ENCODE data around the gene DOLPP1. TPM values are rescaled to one million over a fixed set of nuclear protein-coding genes. Genes with fewer than 3 reads are reported as not detected.
A peak's percentile ranks its signal among the peaks of the same experiment; 100 is the strongest.

The DOLPP1 gene
- total and polyA plus RNA-seq, 2 of the 13 experiments (the other 11 are each of a cell fraction or from before 2014, with no cell fraction given): 21.0 to 34.1 TPM

DNA sequence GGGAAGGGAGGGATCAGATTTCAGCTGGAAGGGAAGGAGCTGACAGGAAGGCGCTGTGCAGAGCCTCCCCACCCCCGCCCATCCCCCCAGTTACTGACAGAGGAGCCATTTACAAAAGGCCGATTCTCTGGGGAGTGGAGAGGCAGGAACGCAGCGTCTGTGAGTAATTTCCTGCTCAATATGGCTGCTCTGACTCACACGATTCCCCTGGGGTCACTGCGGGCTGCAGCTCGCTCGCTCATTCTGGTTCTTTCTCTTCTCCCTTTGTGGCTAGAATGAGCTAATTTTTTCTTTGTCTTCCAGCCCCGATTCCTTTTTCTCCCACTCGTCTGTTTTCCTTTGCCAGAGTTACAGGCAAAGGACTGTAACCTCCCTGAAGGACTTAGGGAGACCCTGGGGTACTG lies 59.1 kb downstream of the DOLPP1 start (continued):
- TF ChIP-seq RFXAP (CRISPR knock-in tag; IDR thresholded peaks at IDR 0.05; ENCODE audit: borderline replicate concordance): no peak
- no peak for TF ChIP-seq ADNP (CRISPR knock-in tag; IDR thresholded peaks at IDR 0.05)
- TF ChIP-seq ZSCAN20 (CRISPR knock-in tag; IDR thresholded peaks at IDR 0.05; ENCODE audit: borderline replicate concordance): no peak
- 0 out of 2 replicates have a peak, but pooled peaks have one; percentile 8 for TF ChIP-seq KDM2A (CRISPR knock-in tag; IDR thresholded peaks at IDR 0.05; ENCODE audit: borderline replicate concordance, low read depth)
- no peak for TF ChIP-seq TCF7 (IDR thresholded peaks at IDR 0.05; ENCODE audit: low read depth)
- TF ChIP-seq STAT5B (CRISPR knock-in tag; IDR thresholded peaks at IDR 0.05): 0 out of 2 replicates have a peak, but pooled peaks have one; percentile 10
- no peak for TF ChIP-seq TOPORS (CRISPR knock-in tag; IDR thresholded peaks at IDR 0.05)
- 0 out of 2 replicates have a peak, but pooled peaks have one; percentile 12 for TF ChIP-seq ZNF615 (CRISPR knock-in tag; IDR thresholded peaks at IDR 0.05; ENCODE audit: borderline replicate concordance)
- TF ChIP-seq, protein P1, sequence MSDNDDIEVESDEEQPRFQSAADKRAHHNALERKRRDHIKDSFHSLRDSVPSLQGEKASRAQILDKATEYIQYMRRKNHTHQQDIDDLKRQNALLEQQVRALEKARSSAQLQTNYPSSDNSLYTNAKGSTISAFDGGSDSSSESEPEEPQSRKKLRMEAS (IDR thresholded peaks at IDR 0.05): peak; percentile 17
- TF ChIP-seq NR2F6 (IDR thresholded peaks at IDR 0.05): no peak; the same call in 1 of the 2 replicates
- TF ChIP-seq NR2F6 (CRISPR knock-in tag; IDR thresholded peaks at IDR 0.05): 0 out of 2 replicates have a peak, but pooled peaks have one; percentile 8
- TF ChIP-seq RBAK (CRISPR knock-in tag; IDR thresholded peaks at IDR 0.05): no peak
- TF ChIP-seq KLF6 (CRISPR knock-in tag; IDR thresholded peaks at IDR 0.05): peak; percentile 31; the same call in 1 of the 2 replicates
- 0 out of 2 replicates have a peak, but pooled peaks have one; percentile 9 for TF ChIP-seq ONECUT2 (CRISPR knock-in tag; IDR thresholded peaks at IDR 0.05)
- TF ChIP-seq TARDBP (CRISPR knock-in tag; IDR thresholded peaks at IDR 0.05): 0 out of 2 replicates have a peak, but pooled peaks have one; percentile 10
- TF ChIP-seq SIX1 (CRISPR knock-in tag; IDR thresholded peaks at IDR 0.05; ENCODE audit: borderline replicate concordance): peak; percentile 97
- TF ChIP-seq ZNF143 (CRISPR knock-in tag; IDR thresholded peaks at IDR 0.05): no peak
- TF ChIP-seq ZNF30 (CRISPR knock-in tag; IDR thresholded peaks at IDR 0.05): no peak
- TF ChIP-seq CHD2 (IDR thresholded peaks at IDR 0.05; ENCODE audit: low read depth, low read length): peak; percentile 37; the same call in 1 of the 2 replicates
- TF ChIP-seq, protein P2, sequence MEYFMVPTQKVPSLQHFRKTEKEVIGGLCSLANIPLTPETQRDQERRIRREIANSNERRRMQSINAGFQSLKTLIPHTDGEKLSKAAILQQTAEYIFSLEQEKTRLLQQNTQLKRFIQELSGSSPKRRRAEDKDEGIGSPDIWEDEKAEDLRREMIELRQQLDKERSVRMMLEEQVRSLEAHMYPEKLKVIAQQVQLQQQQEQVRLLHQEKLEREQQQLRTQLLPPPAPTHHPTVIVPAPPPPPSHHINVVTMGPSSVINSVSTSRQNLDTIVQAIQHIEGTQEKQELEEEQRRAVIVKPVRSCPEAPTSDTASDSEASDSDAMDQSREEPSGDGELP (IDR thresholded peaks at IDR 0.05; ENCODE audit: borderline replicate concordance, low read depth): peak; percentile 50; the same call in 1 of the 2 replicates
- no peak; the same call in none of the 2 replicates for TF ChIP-seq RXRA (CRISPR knock-in tag; IDR thresholded peaks at IDR 0.05)
- TF ChIP-seq HOXA3 (CRISPR knock-in tag; IDR thresholded peaks at IDR 0.05): peak; percentile 77; the same call in 1 of the 2 replicates
- TF ChIP-seq, protein P3, sequence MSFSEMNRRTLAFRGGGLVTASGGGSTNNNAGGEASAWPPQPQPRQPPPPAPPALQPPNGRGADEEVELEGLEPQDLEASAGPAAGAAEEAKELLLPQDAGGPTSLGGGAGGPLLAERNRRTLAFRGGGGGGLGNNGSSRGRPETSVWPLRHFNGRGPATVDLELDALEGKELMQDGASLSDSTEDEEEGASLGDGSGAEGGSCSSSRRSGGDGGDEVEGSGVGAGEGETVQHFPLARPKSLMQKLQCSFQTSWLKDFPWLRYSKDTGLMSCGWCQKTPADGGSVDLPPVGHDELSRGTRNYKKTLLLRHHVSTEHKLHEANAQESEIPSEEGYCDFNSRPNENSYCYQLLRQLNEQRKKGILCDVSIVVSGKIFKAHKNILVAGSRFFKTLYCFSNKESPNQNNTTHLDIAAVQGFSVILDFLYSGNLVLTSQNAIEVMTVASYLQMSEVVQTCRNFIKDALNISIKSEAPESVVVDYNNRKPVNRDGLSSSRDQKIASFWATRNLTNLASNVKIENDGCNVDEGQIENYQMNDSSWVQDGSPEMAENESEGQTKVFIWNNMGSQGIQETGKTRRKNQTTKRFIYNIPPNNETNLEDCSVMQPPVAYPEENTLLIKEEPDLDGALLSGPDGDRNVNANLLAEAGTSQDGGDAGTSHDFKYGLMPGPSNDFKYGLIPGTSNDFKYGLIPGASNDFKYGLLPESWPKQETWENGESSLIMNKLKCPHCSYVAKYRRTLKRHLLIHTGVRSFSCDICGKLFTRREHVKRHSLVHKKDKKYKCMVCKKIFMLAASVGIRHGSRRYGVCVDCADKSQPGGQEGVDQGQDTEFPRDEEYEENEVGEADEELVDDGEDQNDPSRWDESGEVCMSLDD (CRISPR knock-in tag; IDR thresholded peaks at IDR 0.05; ENCODE audit: borderline replicate concordance): 0 out of 2 replicates have a peak, but pooled peaks have one; percentile 40
- TF ChIP-seq ZBTB3 (CRISPR knock-in tag; IDR thresholded peaks at IDR 0.05; ENCODE audit: borderline replicate concordance, low read depth): no peak
- 0 out of 2 replicates have a peak, but pooled peaks have one; percentile 22 for TF ChIP-seq ZBTB43 (CRISPR knock-in tag; conservative IDR thresholded peaks at IDR 0.05)
- TF ChIP-seq PHF21A (CRISPR knock-in tag; IDR thresholded peaks at IDR 0.05): peak; percentile 11; the same call in 1 of the 2 replicates

All from HepG2 (cell line).